GM12878 (cell line): ENCODE data around the gene ILKAP. TPM values are rescaled to one million over a fixed set of nuclear protein-coding genes. Genes with fewer than 3 reads are reported as not detected.

Source experiments
- ATAC-seq: fragments of 200-7000 bp; cut with Tn5 transposase; 3 replicates; pipeline ENCODE4 v1.9.1; 2020; ENCODE audit warnings: mild to moderate bottlenecking, moderate library complexity
- BruUV-seq: library from RNA; stranded (reverse); fragments of 400-500 nt; replicated peaks from 2 replicates; lab custom pipeline; 2021; lab: Mats Ljungman, UMichigan
- CTCF ChIA-PET: fragments of 300-600 bp; sonication (Branson Sonifier 250); formaldehyde crosslinking; extraction: SDS; loops from one replicate; lab custom pipeline; 2021; ENCODE audit warnings: inconsistent platforms; lab: Yijun Ruan, JAX
- POLR2A ChIA-PET: fragments of 350-600 bp; formaldehyde crosslinking; extraction: SDS; loops from one replicate; lab custom pipeline; 2021; ENCODE audit warnings: inconsistent platforms; lab: Charles Lee
- RAD21 ChIA-PET: fragments of 300-600 bp; sonication (Branson Sonifier 250); formaldehyde crosslinking; loops from one replicate; lab custom pipeline; 2023; ENCODE audit warnings: antibody characterized with exemption; ENCODE audit not compliant: unreplicated experiment; lab: Charles Lee
- SMC1A ChIA-PET: fragments of 300-600 bp; sonication (Branson Sonifier 250); formaldehyde crosslinking; loops from one replicate; lab custom pipeline; 2023; ENCODE audit not compliant: unreplicated experiment, uncharacterized antibody; lab: Charles Lee
- DNase-seq: peaks from one replicate; pipeline ENCODE4 v3.0.0-alpha.2; 2011; ENCODE audit warnings: low read depth, low spot score
- FAIRE-seq: peaks from 3 replicates; lab custom pipeline; 2011; peaks lifted over from hg19 to GRCh38; lab: Jason Lieb, UNC
- H2AFZ ChIP-seq: 2 replicates; pipeline ENCODE4 v1.6.0; 2011; ENCODE audit warnings: low read depth, low read length, control low read depth; ENCODE audit not compliant: control insufficient read depth
- H3K27ac ChIP-seq: 2 replicates; pipeline ENCODE4 v1.5.1; 2011; ENCODE audit warnings: control low read depth; ENCODE audit not compliant: control insufficient read depth, insufficient read depth
- H3K27me3 ChIP-seq, 2 experiments: replicated peaks in 1 of 2; 2 replicates each; pipeline versions ENCODE4 v1.6.0 to v1.6.1; 2011; ENCODE audit warnings: low read length in 1 of 2; ENCODE audit not compliant: control insufficient read depth in 2 of 2, insufficient read depth in 2 of 2
- H3K36me3 ChIP-seq, 2 experiments: 2 replicates each; pipeline ENCODE4 v1.5.1; 2011; ENCODE audit warnings: low read length in 1 of 2; ENCODE audit not compliant: control insufficient read depth in 2 of 2, insufficient read depth in 2 of 2
- H3K4me1 ChIP-seq: 2 replicates; pipeline ENCODE4 v1.6.1; 2011; ENCODE audit warnings: mild to moderate bottlenecking, low read length, moderate library complexity, mixed read lengths; ENCODE audit not compliant: control insufficient read depth, insufficient read depth
- H3K4me2 ChIP-seq: 2 replicates; pipeline ENCODE4 v1.6.0; 2011; ENCODE audit warnings: control low read depth; ENCODE audit not compliant: control insufficient read depth, insufficient read depth
- H3K4me3 ChIP-seq: fragments of 200-600 bp; sonication (generic); 2 replicates; pipeline ENCODE4 v1.5.1; 2016
- H3K79me2 ChIP-seq: 2 replicates; pipeline ENCODE4 v1.6.0; 2011; ENCODE audit warnings: low read length; ENCODE audit not compliant: control insufficient read depth, insufficient read depth
- H3K9ac ChIP-seq: 2 replicates; pipeline ENCODE4 v1.8.0; 2011; ENCODE audit warnings: low read length, control low read depth, mixed read lengths; ENCODE audit not compliant: control insufficient read depth, insufficient read depth
- H3K9me3 ChIP-seq: replicated peaks from 3 replicates; pipeline ENCODE4 v1.5.1; 2011; ENCODE audit warnings: mild to moderate bottlenecking, low read length; ENCODE audit not compliant: control insufficient read depth, insufficient read depth
- H4K20me1 ChIP-seq: 2 replicates; pipeline ENCODE4 v1.6.0; 2011; ENCODE audit not compliant: control insufficient read depth, insufficient read depth
- BHLHE40 ChIP-seq, 2 experiments: fragments of 450-650 bp in 1 of 2; IDR thresholded peaks; 2 replicates each; pipeline ENCODE4 v1.6.1; 2011 to 2017; ENCODE audit warnings: low read depth in 2 of 2, borderline replicate concordance in 1 of 2, improper control_type of control experiment in 1 of 2, low read length in 1 of 2, mild to moderate bottlenecking in 1 of 2
- CREB1 ChIP-seq: IDR thresholded peaks from 2 replicates; pipeline ENCODE4 v1.6.1; 2012; ENCODE audit warnings: low read depth, mild to moderate bottlenecking, inconsistent platforms
- MEF2B ChIP-seq: fragments of 450-650 bp; IDR thresholded peaks from 2 replicates; pipeline ENCODE4 v1.6.1; 2018; ENCODE audit warnings: mild to moderate bottlenecking, moderate library complexity; ENCODE audit not compliant: partially characterized antibody, poor library complexity, severe bottlenecking
- NR2F1 ChIP-seq: fragments of 450-650 bp; conservative IDR thresholded peaks from 2 replicates; pipeline ENCODE4 v1.6.1; 2017; ENCODE audit warnings: mild to moderate bottlenecking
- PRDM15 ChIP-seq: fragments of 450-650 bp; formaldehyde crosslinking; IDR thresholded peaks from 2 replicates; pipeline ENCODE4 v1.4.0; 2020; ENCODE audit warnings: mild to moderate bottlenecking, moderate library complexity
- SMAD1 ChIP-seq: fragments of 450-650 bp; IDR thresholded peaks from 2 replicates; pipeline ENCODE4 v1.6.1; 2018; ENCODE audit warnings: mild to moderate bottlenecking, low read depth; ENCODE audit not compliant: partially characterized antibody
- SMC3 ChIP-seq: IDR thresholded peaks from 2 replicates; pipeline ENCODE4 v1.6.1; 2011; ENCODE audit warnings: low read length, improper control_type of control experiment, borderline replicate concordance
- WGBS: methylation state at CpG from one replicate; pipeline ENCODE4 v1.1.6; 2016; ENCODE audit warnings: low lambda C conversion rate; ENCODE audit not compliant: insufficient replicate concordance, insufficient coverage; ENCODE audit errors: missing lambda C conversion rate; 5-methylcytosine and 5-hydroxymethylcytosine counted together
- in situ Hi-C: fragments of 300-500 bp; cut with MboI; formaldehyde crosslinking; loops from 9 replicates; pipeline ENCODE4 v1.14.3; 2018; ENCODE audit warnings: mixed read lengths
- intact Hi-C: fragments of 100-400 bp; cut with micrococcal nuclease; formaldehyde crosslinking; loops from one replicate; pipeline ENCODE4 v1.14.2; 2022; ENCODE audit not compliant: unreplicated experiment
- polyA plus RNA-seq, 11 experiments: library from polyadenylated mRNA; depleted of rRNA in 4 of 11; unstranded in 6 of 11; stranded (reverse) in 5 of 11; fragments of >200 nt; fragmentation: Nextera tagmentation in 4 of 11; fragmentation: Illumina TruSeq in 1 of 11; extraction: Ambion mirVana in 4 of 11; extraction: Trizol in 1 of 11; gene quantifications; 1 replicate in 1 of 11; 2 replicates in 10 of 11; pipeline versions ENCODE4 v1.2.1 to v1.2.3, GENCODE V29; 2011 to 2016; ENCODE audit warnings: inconsistent platforms in 2 of 11, missing spikeins in 2 of 11, low read depth in 1 of 11
- total RNA-seq, 4 experiments: library from RNA; depleted of rRNA in 3 of 4; stranded (reverse); fragments of >200 nt in 3 of 4; fragmentation: Illumina TruSeq in 1 of 4; extraction: Trizol in 1 of 4; gene quantifications; 2 replicates each; pipeline versions ENCODE4 v1.2.1 to v1.2.3, GENCODE V29; 2013 to 2021
- TF ChIP-seq, protein P1 (sequence below): fragments of 450-650 bp; IDR thresholded peaks from 2 replicates; pipeline ENCODE4 v1.6.1; 2017; ENCODE audit warnings: antibody characterized with exemption, mild to moderate bottlenecking, moderate library complexity
- TF ChIP-seq, protein P2 (sequence below), 3 experiments: IDR thresholded peaks in 2 of 3; conservative IDR thresholded peaks in 1 of 3; 2 replicates each; pipeline ENCODE4 v1.5.1; 2011; ENCODE audit warnings: low read depth in 3 of 3, low read length in 3 of 3, mild to moderate bottlenecking in 3 of 3, control low read depth in 2 of 3, moderate library complexity in 2 of 3, inconsistent platforms in 1 of 3, mixed read lengths in 1 of 3; ENCODE audit not compliant: control insufficient read depth in 2 of 3, insufficient read depth in 1 of 3; ENCODE audit errors: extremely low read depth in 1 of 3

ILKAP gene
- total and polyA plus RNA-seq, 10 of the 15 experiments (the other 5 are each of a cell fraction or from before 2014, with no cell fraction given) = 4.2 to 65.3 (median 37.3) TPM

DNA sequence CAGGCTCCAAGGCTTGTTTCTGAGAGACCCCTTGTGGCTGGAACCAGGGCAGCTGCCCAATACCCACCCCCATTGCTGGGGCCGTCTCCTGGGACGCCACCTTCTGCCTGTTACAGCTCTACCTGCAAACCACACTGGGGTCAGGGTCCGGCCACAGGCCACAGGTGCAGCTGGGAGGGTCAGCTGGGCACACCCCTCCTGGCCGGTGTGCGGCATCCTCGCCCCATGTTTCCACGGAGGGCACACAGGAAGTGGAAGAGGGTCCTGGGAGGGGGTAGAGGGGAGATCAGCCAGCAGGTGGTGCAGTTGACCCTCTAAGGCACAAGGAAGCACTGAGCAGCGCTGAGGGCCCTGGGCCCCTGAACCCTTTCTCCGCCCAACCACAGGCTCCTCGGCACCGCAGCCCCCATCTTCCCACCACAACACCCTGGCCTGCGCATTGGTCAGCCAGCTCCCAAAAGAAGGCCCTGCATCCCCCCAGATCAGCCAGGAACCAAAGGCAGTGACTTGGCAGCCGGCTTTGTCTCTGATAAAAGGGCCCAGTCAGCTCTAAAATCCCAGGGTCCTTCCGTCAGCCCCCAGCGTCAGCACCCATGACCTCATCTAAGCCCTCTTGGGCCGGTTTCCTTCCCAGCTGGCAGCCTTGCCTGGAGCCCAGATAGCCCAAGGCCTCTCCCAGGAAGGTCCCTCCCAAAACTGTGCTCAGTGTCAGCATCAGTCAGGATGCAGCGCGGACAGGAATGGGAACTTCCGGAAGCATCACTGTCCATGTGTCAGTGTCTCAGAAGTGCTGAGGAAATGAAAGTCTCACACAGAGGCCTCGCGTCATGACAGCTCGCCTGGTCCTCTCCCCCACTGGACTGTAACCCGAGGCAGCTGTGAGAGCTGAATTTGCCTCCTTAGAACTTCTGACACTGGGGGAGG is 43.0 kb downstream of the ILKAP start:
- peaks cover 3 to 12% of the 10 kb centered on the region in 2 experiments; a peak in 3 of 4 replicates for H3K27me3 ChIP-seq
- intact Hi-C loops = loop anchor here (2.0 kb wide), 1 partner anchor 102 kb away; no protein-coding TSS in a partner anchor
- POLR2A ChIA-PET = interaction anchor here (0.6 kb wide), 1 partner anchor 277 kb away, joined by 3 read pairs; no protein-coding TSS in a partner anchor
- no peak for FAIRE-seq
- no peak overlapping the region for H3K9ac ChIP-seq
- TF ChIP-seq, protein P1, sequence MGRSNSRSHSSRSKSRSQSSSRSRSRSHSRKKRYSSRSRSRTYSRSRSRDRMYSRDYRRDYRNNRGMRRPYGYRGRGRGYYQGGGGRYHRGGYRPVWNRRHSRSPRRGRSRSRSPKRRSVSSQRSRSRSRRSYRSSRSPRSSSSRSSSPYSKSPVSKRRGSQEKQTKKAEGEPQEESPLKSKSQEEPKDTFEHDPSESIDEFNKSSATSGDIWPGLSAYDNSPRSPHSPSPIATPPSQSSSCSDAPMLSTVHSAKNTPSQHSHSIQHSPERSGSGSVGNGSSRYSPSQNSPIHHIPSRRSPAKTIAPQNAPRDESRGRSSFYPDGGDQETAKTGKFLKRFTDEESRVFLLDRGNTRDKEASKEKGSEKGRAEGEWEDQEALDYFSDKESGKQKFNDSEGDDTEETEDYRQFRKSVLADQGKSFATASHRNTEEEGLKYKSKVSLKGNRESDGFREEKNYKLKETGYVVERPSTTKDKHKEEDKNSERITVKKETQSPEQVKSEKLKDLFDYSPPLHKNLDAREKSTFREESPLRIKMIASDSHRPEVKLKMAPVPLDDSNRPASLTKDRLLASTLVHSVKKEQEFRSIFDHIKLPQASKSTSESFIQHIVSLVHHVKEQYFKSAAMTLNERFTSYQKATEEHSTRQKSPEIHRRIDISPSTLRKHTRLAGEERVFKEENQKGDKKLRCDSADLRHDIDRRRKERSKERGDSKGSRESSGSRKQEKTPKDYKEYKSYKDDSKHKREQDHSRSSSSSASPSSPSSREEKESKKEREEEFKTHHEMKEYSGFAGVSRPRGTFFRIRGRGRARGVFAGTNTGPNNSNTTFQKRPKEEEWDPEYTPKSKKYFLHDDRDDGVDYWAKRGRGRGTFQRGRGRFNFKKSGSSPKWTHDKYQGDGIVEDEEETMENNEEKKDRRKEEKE = no peak
- TF ChIP-seq MEF2B (peak; percentile 27), NR2F1 (peak; percentile 65), SMC3 (peak; percentile 17; the same call in 1 of the 2 replicates), BHLHE40 (IDR thresholded peaks at IDR 0.05; ENCODE audit: borderline replicate concordance in 1 of 2, low read depth in 2 of 2, low read length in 1 of 2) (peak in 1 of 2 experiments; percentile 4; a peak in 1 of 4 replicates), PRDM15 (CRISPR knock-in tag) (no peak), CREB1 (no peak), SMAD1 (no peak)
- TF ChIP-seq, protein P2, sequence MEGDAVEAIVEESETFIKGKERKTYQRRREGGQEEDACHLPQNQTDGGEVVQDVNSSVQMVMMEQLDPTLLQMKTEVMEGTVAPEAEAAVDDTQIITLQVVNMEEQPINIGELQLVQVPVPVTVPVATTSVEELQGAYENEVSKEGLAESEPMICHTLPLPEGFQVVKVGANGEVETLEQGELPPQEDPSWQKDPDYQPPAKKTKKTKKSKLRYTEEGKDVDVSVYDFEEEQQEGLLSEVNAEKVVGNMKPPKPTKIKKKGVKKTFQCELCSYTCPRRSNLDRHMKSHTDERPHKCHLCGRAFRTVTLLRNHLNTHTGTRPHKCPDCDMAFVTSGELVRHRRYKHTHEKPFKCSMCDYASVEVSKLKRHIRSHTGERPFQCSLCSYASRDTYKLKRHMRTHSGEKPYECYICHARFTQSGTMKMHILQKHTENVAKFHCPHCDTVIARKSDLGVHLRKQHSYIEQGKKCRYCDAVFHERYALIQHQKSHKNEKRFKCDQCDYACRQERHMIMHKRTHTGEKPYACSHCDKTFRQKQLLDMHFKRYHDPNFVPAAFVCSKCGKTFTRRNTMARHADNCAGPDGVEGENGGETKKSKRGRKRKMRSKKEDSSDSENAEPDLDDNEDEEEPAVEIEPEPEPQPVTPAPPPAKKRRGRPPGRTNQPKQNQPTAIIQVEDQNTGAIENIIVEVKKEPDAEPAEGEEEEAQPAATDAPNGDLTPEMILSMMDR (IDR thresholded peaks at IDR 0.05 in 2 of 3, conservative IDR thresholded peaks at IDR 0.05 in 1 of 3; ENCODE audit: control insufficient read depth in 2 of 3, extremely low read depth in 1 of 3, insufficient read depth in 1 of 3, low read depth in 3 of 3, low read length in 3 of 3) = peak; percentile 42 to 49 (median 47)
- TF ChIP-seq, all 136 proteins: peak for 5
- Histone ChIP-seq H3K4me2 (peak overlapping the region; percentile 33; the same call in 1 of the 2 replicates), H3K4me3 (no peak overlapping the region), H3K27ac (no peak overlapping the region), H2AFZ (no peak overlapping the region; the same call in 1 of the 2 replicates), H3K4me1 (peaks cover 6% of the 10 kb centered on the region; the same call in 1 of the 2 replicates), H3K79me2 (no peaks in the 10 kb centered on the region), H3K9me3 (no peaks in the 10 kb centered on the region), H4K20me1 (no peaks in the 10 kb centered on the region), H3K36me3 (no peaks in the 10 kb centered on the region; a peak in 1 of 4 replicates)
- CTCF ChIA-PET = interaction anchor here (0.6 to 2.5 kb wide), 4 partner anchors 17 to 194 kb away, joined by 3 to 23 read pairs (median 3); no protein-coding TSS in a partner anchor
- BruUV-seq = no TSS peak
- SMC1A ChIA-PET = interaction anchor here (1.1 to 1.6 kb wide), 3 partner anchors 15 to 302 kb away, joined by 3 to 4 read pairs (median 4); no protein-coding TSS in a partner anchor
- in situ Hi-C loops = no loop called here
- peak; percentile 79 for ATAC-seq
- DNase-seq = no peak
- RAD21 ChIA-PET = interaction anchor here (1.2 to 1.9 kb wide), 2 partner anchors 103 to 191 kb away, joined by 3 to 13 read pairs; no protein-coding TSS in a partner anchor
- 36% methylated on average over 22 of the region's 23 CpGs for WGBS
